Cardiac septum (tissue), 1 donor: ENCODE results near the gene ZSWIM6. TPM values are rescaled to one million over a fixed set of nuclear protein-coding genes. Genes with fewer than 3 reads are reported as not detected.

Source experiments
- DNase-seq: peaks from one replicate; pipeline ENCODE4 v3.0.0-alpha.2; 2020; ENCODE audit warnings: low spot score
- intact Hi-C: fragments of 100-400 bp; cut with DNase I; formaldehyde crosslinking; loops from one replicate; pipeline ENCODE4 v1.14.0; 2022
- total RNA-seq: library from RNA; stranded (reverse); fragmentation: NEBNext Ultra II Directional; extraction: Animal tissue kit (Norgen Biotek cat#: 25700); gene quantifications from one replicate; pipeline ENCODE4 v1.2.1, GENCODE V29; 2021
- donor health status: DM: no; HTN: no; CAD: no.

ZSWIM6 gene
- total RNA-seq, 1 donor from 2014 or later, result 6.7 TPM

GRCh38 chr5:61351733-61352132 lies 19.7 kb downstream of the ZSWIM6 start:
- DNase-seq, result no peak
- intact Hi-C loops, result no loop called here

DNA sequence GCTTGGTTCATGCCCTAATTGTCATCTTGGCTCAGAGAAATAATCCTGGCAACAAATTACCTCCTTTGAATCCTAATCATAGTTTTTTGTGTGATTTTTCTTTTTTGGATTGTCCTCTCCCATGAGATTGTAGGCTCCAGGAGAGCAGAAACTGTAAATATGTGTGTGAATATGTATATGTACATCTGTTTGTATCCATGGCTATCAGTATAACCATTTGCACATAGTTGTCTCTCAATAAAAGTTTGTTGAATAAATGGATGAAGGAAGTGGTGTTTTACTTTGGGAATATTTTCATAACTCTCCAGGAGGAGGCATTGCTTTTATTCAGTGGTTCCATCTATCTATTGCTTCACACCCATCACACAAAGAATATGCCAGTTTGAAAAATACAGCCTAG lies 20.1 kb downstream of the ZSWIM6 start:
- no peak for DNase-seq
- intact Hi-C loops, result no loop called here

- DNase-seq, result no peak
- intact Hi-C loops, result no loop called here
Measured at GRCh38 chr5:61352612-61353156, 20.6 kb downstream of the ZSWIM6 start.

GRCh38 chr5:61353293-61353692 lies 21.2 kb downstream of the ZSWIM6 start:
- intact Hi-C loops, result no loop called here
- no peak for DNase-seq

DNA sequence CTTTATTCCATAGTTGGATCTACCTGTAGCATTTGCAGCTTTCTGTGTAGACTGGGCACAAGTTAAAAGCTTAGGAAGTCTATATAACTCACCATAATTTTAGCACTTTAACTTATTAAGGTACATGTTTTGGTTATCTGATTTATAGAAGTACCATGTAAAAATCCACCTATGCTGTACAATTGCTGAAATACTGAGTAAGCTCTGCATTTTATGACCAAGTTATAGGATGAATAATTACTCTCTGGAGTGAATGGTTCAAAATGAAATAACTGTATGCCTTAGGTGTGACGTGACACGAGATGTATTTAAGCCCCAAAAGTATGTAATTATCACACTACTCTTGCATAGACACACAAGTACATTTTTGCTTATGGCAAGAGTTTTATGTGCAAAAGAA lies 22.1 kb downstream of the ZSWIM6 start:
- no peak for DNase-seq
- intact Hi-C loops, result no loop called here

DNA sequence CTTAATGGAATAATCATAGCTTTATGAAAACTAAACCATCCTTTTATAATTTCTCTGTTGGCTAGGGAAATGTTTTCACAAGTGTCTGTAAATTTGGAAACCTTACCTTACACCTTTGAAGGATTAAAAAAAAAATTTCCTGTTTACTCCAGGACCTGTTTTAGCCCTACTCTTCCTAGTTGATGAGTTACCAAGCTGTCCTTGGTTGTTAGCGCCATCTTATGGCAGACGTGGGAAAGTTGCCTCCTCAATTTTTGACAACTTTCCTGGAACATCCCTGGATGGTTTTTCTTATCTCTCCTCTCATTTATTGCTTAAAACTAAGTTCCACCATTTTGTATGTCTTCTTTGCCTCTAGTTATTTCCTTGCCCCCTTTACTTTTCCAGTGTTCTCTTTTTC lies 25.7 kb downstream of the ZSWIM6 start:
- no peak for DNase-seq
- intact Hi-C loops, result no loop called here

GRCh38 chr5:61362796-61363368 lies 30.8 kb downstream of the ZSWIM6 start:
- no peak for DNase-seq
- intact Hi-C loops, result no loop called here

DNA sequence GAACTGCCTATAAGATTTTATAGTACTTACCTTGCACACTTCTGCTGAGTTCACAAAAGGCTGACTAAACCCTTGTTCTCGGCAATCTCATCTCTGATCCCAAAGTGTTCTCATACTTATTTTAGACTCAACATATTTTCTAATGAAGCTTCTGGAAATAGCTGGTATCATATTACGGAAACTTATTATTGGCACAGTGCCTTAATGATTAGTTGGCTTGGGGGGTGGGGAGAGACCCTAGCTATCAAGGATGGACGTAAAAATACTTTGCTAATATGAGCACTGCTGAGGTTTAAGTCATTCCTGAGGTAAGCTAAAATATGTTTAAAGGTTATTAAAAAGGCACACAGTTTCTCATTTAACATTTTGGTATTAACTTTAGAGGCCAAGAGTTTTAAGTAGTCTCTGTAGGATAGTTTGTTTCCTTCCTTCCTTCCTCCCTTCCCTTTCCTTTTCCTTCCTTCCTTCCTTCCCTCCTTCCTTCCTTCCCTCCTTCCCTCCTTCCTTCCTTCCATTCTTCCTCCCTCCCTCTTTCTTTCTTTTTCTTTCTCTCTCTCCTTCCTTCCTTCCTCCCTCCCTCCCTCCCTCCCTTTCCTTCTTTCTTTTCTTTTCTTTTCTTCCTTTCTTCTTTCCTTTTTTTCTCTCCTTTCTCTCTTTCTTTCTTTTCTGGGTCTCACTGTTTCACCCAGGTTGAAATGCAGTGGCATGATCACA lies 31.5 kb downstream of the ZSWIM6 start:
- intact Hi-C loops, result no loop called here
- no peak for DNase-seq

- intact Hi-C loops, result no loop called here
- DNase-seq, result no peak
Measured at GRCh38 chr5:61366497-61367240, 34.6 kb downstream of the ZSWIM6 start.

GRCh38 chr5:61370506-61370905 lies 38.4 kb downstream of the ZSWIM6 start:
- intact Hi-C loops, result no loop called here
- no peak for DNase-seq

DNA sequence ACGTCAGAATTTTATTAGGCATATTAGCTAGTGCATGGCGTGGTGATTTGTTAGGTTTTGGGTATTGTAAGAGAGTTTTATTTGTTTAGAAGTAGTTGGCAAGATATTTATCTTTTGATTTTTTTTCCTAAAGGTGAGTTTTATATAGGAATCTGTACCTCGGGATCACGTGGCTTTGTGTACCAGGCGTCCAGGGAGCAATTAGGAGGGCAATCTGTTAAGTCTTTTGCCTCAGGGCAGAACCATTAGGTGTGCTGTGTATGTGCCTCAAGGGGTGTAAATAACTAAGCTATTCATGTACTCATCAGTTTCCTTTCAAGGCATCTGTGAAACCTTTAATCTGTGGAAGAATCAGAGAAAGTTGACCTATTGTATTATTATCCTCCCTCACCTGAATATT lies 39.4 kb downstream of the ZSWIM6 start:
- intact Hi-C loops, result no loop called here

DNA sequence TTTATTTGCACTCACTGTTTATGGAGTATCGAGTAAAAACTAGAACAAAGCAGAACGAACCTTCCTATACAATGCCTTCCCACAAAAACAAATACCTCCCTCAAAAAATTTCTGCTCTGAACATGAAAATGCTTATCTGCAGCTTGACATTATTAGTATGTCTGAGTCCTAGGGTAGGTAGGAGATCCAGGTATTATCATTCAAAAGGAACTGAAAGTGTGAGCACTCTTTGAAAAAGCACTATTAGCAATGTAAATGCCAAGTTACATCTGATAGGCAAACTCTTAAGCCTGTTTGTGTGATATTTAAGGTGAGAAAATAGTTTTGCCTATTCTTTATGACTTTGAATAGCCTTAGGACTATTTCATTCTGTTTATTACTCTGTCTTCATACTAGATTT lies 47.6 kb downstream of the ZSWIM6 start:
- intact Hi-C loops, result no loop called here
- DNase-seq, result no peak

More for the DNA sequence above, 39.4 kb downstream of the ZSWIM6 start:
- DNase-seq, result no peak

DNA sequence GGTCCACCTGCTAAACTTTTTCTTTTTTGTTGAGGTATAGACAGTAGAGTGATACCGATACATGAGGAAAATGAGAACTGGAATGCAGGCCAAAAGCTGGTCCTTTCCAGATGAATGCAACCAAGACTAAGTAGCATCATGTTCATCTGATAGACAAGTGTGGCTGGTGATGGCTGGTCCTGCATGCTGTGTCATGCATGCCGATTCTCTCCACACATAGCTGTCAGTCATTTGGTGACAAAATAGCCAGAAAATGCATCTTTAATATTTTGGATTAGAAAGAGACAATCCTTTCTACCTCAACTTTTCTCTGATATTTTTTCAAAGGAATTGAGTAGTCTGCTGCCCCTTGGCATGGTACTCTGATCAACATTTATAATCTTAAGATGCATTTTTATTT lies 49.9 kb downstream of the ZSWIM6 start:
- DNase-seq, result no peak
- intact Hi-C loops, result no loop called here

DNA sequence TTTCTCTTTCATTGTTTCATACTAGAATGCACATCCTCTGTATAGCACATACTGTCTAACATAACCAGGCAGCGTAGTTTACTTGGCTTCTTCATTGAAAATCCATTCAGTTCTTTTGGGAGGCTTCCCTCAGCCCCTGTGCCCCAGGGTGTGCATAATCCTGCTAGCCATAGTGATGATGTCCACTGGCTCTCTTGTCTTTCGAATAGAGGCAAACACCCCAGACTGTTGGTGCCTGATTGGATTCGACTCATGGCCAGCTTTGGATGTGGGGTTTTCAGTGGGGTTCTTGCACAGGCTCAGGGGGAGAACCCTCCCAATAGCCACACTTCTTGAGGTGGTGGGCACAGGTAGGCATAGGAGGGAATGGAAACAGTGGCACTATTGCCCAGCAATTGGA lies 53.6 kb downstream of the ZSWIM6 start:
- intact Hi-C loops, result no loop called here
- DNase-seq, result no peak

- intact Hi-C loops, result no loop called here
- DNase-seq, result no peak
Measured at GRCh38 chr5:61386045-61386800, 54.2 kb downstream of the ZSWIM6 start.

DNA sequence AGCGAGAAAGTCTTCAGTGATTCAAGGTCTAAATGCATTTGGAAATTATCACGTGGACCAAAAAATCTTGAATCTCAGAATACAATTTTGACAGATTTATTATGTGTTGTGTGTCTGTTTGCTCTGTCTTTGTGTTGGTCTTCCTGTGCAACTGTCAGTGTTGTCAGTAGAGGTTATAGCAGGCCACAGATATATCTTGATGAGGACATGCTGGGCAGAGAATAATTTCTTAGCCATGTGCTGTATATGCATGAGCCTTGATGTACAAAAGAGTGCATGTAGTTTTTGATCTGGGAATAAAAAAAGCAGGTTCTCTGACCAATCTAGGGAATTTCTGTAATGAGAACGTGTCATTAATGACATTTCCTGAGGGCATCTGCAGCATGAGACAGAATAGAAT lies 57.6 kb downstream of the ZSWIM6 start:
- intact Hi-C loops, result no loop called here
- no peak for DNase-seq

- intact Hi-C loops, result no loop called here
- DNase-seq, result no peak
Measured at GRCh38 chr5:61394078-61394704, 62.1 kb downstream of the ZSWIM6 start.

DNA sequence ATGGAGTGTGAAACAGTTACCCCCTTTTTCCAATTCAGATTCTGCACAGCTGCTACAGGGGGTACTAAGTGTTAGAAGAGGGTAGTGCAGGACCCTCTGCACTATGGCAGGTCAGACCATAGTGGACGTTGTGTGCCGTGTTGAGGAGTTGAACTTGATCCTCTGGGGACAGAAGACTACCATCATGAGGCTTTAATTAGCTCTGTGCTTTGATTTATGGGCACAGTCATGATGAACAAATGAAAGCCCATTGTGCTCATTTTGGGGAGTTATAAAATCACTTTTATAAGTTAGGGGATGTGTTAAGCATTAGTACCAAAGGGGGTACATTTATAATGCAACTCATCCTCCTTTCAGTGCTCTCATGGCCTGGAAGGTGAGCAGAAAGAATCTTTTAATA lies 62.7 kb downstream of the ZSWIM6 start:
- intact Hi-C loops, result no loop called here
- no peak for DNase-seq

DNA sequence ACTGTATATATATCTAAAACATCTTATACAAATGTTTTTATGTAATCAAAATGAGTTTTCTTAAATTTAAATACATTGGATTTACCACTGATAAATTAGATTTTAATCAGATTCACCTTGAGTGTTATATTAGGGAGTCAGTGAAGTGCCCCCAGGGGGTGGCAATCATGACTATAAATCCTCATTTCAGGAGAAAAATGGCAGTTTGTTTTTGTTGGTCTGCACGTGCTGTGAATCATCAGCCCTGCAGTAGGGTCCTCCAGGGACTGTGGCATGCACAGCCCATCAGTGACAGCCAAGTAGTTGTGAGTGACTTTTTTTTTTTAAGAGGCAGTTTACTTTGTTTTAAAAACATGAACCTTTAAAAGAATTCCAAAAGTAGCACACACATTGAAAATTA lies 65.2 kb downstream of the ZSWIM6 start:
- intact Hi-C loops, result no loop called here
- DNase-seq, result no peak

DNA sequence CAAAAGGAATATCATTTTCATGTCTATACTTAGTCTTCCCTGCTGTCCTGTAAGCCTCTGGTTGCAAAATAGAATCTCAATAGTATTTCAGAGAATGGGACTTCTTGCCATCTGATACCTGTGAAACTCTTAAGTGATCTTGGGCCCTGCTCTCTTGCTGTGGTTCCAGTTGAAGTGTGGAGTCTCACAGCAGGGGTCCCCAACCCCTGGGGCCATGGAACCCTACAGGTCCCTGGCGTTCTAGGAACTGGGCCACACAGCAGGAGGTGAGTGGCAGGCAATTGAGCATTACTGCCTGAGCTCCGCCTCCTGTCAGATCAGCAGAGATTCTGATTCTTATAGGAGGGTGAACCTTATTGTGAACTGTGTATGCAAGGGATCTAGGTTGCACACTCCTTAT lies 65.9 kb downstream of the ZSWIM6 start:
- intact Hi-C loops, result no loop called here
- DNase-seq, result no peak
